Stomach (tissue), 4 donors: ENCODE results near the gene FLRT1.

ENCODE experiments used
- CTCF ChIP-seq, 7 experiments: fragments of 450-650 bp in 4 of 7; fragments of 200-600 bp in 3 of 7; sonication (generic) in 3 of 7; IDR thresholded peaks; one replicate each; pipeline ENCODE4 v1.5.1; 2016 to 2019; ENCODE audit warnings: antibody characterized with exemption in 7 of 7, control low read depth in 2 of 7, mild to moderate bottlenecking in 1 of 7
- EP300 ChIP-seq: sonication (generic); formaldehyde crosslinking; IDR thresholded peaks from one replicate; pipeline ENCODE4 v1.6.1; 2017; ENCODE audit warnings: antibody characterized with exemption
- POLR2A ChIP-seq, 4 donors: fragments of 450-650 bp; IDR thresholded peaks; one replicate each; pipeline ENCODE4 v1.6.1; 2016; ENCODE audit warnings: antibody characterized with exemption in 4 of 4, control low read depth in 2 of 4, mild to moderate bottlenecking in 1 of 4, moderate library complexity in 1 of 4
- POLR2AphosphoS5 ChIP-seq, 3 donors: sonication (generic); formaldehyde crosslinking; IDR thresholded peaks; one replicate each; pipeline ENCODE4 v1.6.1; 2016; ENCODE audit warnings: antibody characterized with exemption in 3 of 3

- TF ChIP-seq CTCF (IDR thresholded peaks at IDR 0.05) (no peak), POLR2A (IDR thresholded peaks at IDR 0.05) (no peak), EP300 (no peak), POLR2AphosphoS5 (IDR thresholded peaks at IDR 0.05) (no peak)
These were observed 28.0 kb downstream of the FLRT1 start for GRCh38 chr11:64063777-64064176.
